KOPT-K1 (cell line): ENCODE measurements around the gene KMO.

Experiments used
- H3K27ac ChIP-seq: fragments of 200-600 bp; sonication (generic); 2 replicates; pipeline ENCODE4 v1.5.1; 2016; ENCODE audit warnings: antibody characterized with exemption, mild to moderate bottlenecking, low read depth, low read length; ENCODE audit not compliant: poor library complexity, severe bottlenecking
- H3K36me3 ChIP-seq: fragments of 200-600 bp; sonication (generic); 2 replicates; pipeline ENCODE4 v1.5.1; 2017; ENCODE audit warnings: antibody characterized with exemption, mild to moderate bottlenecking, low read length, moderate library complexity; ENCODE audit not compliant: insufficient read depth
- H3K9me3 ChIP-seq: fragments of 200-600 bp; sonication (generic); 2 replicates; pipeline ENCODE4 v1.5.1; 2017; ENCODE audit warnings: antibody characterized with exemption, low read length, mild to moderate bottlenecking; ENCODE audit not compliant: insufficient read depth, poor library complexity, severe bottlenecking

The KMO gene

DNA sequence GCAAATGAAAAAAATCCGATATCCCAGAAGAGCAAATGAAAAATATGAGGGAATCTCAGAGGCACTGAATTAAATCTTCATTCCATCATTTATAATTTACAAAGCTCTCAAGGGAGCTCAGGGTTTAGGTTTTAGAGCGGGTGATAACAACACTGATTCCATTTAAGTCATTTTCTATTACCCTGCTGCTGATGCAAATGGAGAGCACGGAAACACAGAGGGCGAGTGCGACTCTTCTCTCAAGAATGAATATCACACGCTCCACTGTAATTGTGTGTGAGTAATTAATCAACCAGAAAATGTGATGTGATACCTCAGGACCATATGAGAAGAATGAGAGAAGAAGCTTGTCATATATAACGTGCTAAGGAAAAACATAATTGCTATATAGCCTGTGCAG, 85.2 kb downstream of the KMO start:
- no peaks in the 10 kb centered on the region for H3K36me3 ChIP-seq
- H3K9me3 ChIP-seq: no peaks in the 10 kb centered on the region
- H3K27ac ChIP-seq: no peak overlapping the region

- no peak overlapping the region for H3K27ac ChIP-seq
- peaks cover 8% of the 10 kb centered on the region for H3K36me3 ChIP-seq
- H3K9me3 ChIP-seq: no peaks in the 10 kb centered on the region
Observed at GRCh38 chr1:241622669-241623068, 90.5 kb downstream of the KMO start.

DNA sequence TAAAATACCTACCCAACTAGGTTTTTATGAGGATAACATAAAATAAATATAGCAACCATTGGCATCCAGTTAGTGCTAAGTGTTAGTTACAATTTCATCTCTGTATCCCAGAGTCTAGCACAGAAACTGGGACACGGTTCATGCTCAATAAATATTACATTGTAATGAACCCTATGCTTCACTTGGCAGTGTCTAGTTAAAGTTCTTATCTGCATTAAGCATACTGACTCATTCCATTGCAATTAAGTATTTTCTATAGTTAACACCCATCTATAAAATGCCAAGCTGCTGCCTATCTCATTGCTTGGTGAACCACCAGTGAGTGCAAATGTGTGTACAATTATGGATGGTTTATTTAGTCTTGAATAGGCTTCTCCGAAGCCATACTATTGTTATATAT, 92.8 kb downstream of the KMO start:
- no peaks in the 10 kb centered on the region for H3K9me3 ChIP-seq
- no peak overlapping the region for H3K27ac ChIP-seq

GRCh38 chr1:241627453-241628259, 95.5 kb downstream of the KMO start:
- peak overlapping the region; percentile 13 for H3K27ac ChIP-seq
- H3K9me3 ChIP-seq: no peaks in the 10 kb centered on the region
- H3K36me3 ChIP-seq: peaks cover 28% of the 10 kb centered on the region

More for the DNA sequence above, 92.8 kb downstream of the KMO start:
- H3K36me3 ChIP-seq: peaks cover 14% of the 10 kb centered on the region

DNA sequence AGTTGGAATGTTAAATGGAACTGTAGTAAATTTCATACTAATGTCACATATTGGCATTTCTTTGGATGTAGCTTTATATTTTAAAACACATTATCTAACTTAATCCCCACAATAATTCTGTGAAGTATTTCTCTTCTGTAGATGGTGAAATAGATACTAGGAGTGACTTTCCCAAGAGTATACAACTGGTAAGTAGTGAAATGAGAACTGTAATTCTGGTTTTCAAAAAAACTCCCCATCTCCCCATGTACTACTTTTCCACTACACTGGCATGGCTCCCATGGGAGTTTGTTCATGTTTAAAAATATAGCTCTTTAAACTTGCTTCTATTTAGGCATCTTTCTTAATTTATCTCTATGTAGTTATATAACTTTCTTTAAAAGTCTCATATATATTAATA, 97.8 kb downstream of the KMO start:
- H3K36me3 ChIP-seq: peaks cover 47% of the 10 kb centered on the region

GRCh38 chr1:241630476-241630875, 98.3 kb downstream of the KMO start:
- H3K9me3 ChIP-seq: no peaks in the 10 kb centered on the region
- no peak overlapping the region for H3K27ac ChIP-seq
- H3K36me3 ChIP-seq: peaks cover 51% of the 10 kb centered on the region

More for the DNA sequence above, 97.8 kb downstream of the KMO start:
- no peak overlapping the region for H3K27ac ChIP-seq
- H3K9me3 ChIP-seq: no peaks in the 10 kb centered on the region

DNA sequence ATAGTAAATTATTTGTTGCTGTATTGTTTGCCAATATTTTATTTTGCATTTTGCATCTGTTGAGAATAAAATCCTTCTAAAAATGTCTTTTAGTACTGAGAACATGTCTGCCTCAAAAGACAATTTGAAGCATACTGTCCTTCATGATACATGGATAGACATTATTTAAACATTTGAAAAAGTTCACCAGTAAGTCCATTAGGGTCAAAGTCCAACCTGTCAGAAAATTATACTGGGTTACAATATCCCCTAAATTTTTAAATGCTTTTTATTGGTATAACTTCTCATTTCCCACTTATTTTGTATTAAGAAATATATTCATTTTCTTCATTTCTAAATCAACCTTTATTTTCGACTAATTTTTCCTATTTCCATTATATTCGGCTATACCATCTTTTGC, 98.7 kb downstream of the KMO start:
- Histone ChIP-seq H3K27ac (no peak overlapping the region), H3K9me3 (no peaks in the 10 kb centered on the region), H3K36me3 (peaks cover 50% of the 10 kb centered on the region)

DNA sequence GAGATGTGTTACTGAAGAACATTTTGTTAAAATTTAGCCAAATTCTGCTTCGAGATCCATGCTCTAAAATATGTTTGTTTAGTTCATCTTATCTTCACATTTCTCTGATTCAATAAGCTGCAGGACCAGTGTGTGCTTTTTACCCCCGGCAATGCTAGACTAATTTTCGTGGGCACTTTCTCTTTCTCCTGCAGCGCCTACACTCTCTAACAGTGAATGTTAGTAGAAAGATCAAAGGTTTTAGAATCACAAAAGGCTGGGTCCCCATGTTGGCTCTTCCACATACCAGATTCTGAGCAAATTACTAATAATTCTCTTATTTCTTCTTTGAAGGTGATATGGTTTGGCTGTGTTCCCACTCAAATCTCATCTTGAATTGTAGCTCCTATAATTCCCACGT, 99.5 kb downstream of the KMO start:
- Histone ChIP-seq H3K36me3 (peaks cover 50% of the 10 kb centered on the region), H3K27ac (no peak overlapping the region), H3K9me3 (no peaks in the 10 kb centered on the region)

GRCh38 chr1:241632987-241633386, 100.8 kb downstream of the KMO start:
- no peaks in the 10 kb centered on the region for H3K9me3 ChIP-seq
- H3K27ac ChIP-seq: no peak overlapping the region
- peaks cover 48% of the 10 kb centered on the region for H3K36me3 ChIP-seq

DNA sequence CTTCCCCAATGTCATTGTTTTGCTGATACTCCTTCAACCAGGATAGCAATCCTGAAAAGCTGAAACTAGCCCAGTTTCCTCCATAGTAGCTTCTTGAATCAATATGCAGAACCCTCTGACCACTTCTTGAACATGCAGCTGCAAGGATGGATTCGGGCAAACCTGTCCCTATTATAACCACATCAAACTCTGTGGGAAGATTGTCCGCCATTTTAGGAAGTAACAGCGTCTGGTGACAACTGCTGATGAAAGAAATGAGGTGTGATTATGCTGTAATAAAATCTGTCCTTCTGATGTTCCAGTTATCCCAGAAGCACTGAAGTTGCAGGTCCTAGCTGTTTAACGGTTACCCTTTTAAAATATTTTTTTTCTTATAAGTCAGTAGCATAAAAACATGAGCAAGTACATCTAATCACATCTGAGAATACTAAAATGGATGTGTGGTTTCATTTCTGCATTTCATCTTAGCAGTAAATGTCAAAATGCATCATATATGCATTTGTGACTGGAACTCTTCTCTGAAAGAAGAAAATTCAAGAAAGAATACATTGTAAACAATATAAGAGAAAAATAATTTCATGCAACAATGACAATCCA, 103.5 kb downstream of the KMO start:
- no peaks in the 10 kb centered on the region for H3K9me3 ChIP-seq
- peaks cover 43% of the 10 kb centered on the region for H3K36me3 ChIP-seq
- H3K27ac ChIP-seq: peak overlapping the region; percentile 2

DNA sequence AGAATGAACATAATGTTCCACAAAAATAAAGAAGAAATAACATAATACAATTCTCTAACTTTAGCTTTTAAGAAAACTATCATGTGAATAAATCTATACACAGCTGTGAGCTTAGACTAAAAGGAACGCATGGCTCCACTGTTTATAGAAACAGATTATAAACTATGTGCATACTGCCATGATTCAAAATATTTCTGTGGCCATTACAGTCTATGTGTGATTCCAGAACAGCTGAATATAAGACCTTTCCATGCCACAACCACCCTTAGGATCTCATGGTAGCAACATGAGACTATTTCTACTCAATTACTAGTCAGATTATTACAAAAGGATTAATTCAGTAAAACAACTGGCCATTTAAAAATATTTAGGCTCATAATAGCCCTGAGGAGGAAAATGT, 104.1 kb downstream of the KMO start:
- Histone ChIP-seq H3K9me3 (no peaks in the 10 kb centered on the region), H3K27ac (peak overlapping the region; percentile 2), H3K36me3 (peaks cover 43% of the 10 kb centered on the region)

- Histone ChIP-seq H3K27ac (no peak overlapping the region), H3K36me3 (peaks cover 35% of the 10 kb centered on the region), H3K9me3 (no peaks in the 10 kb centered on the region)
Observed at GRCh38 chr1:241637046-241637590, 104.9 kb downstream of the KMO start.

DNA sequence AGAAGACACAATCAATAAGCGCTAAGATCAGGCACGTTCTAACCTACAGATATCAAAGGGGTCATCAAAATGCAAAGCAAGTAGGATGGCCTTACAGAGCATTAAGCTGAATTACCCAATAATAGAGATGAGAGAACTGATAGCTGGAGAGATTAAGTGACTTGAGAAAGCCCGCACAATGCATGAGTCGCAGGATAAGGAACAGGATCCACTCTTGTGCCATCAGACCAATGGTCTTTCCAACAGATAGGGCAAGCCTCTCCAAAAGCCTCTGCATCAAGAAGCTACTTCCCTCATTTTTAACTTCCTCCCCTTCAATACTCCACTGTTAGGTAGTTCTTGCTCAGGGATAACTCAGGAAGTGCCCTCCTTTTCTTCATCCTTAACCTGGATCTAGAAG, 105.4 kb downstream of the KMO start:
- Histone ChIP-seq H3K9me3 (no peaks in the 10 kb centered on the region), H3K36me3 (peaks cover 30% of the 10 kb centered on the region), H3K27ac (no peak overlapping the region)

DNA sequence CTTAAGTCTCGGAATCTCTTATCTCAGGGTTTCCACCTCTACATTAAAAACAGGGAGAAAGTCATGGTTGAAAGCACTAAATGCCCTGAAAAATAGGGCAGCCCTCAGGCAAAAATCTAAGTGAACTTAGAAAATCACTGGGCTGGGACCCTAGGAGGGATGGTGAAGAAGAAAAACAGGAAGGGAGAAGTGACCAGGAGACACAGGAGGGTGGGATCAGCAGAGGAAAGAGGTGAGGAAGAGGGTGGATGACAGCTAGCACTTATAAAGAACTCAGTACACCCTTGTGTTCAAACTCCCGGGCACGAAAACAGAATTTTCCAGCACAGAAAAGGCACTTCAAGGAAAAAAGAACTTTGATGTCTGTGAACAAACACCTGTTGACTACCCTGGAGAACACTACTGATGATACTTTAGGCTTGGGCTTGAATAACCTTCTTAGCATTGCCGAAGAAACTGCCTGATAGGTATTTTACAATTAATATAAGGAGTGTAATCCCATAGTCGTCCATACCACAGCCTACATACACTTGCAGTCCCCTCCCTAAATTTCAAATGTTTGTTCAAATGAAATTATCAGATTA, 106.0 kb downstream of the KMO start:
- Histone ChIP-seq H3K9me3 (no peaks in the 10 kb centered on the region), H3K27ac (peak overlapping the region; percentile 1), H3K36me3 (peaks cover 24% of the 10 kb centered on the region)

DNA sequence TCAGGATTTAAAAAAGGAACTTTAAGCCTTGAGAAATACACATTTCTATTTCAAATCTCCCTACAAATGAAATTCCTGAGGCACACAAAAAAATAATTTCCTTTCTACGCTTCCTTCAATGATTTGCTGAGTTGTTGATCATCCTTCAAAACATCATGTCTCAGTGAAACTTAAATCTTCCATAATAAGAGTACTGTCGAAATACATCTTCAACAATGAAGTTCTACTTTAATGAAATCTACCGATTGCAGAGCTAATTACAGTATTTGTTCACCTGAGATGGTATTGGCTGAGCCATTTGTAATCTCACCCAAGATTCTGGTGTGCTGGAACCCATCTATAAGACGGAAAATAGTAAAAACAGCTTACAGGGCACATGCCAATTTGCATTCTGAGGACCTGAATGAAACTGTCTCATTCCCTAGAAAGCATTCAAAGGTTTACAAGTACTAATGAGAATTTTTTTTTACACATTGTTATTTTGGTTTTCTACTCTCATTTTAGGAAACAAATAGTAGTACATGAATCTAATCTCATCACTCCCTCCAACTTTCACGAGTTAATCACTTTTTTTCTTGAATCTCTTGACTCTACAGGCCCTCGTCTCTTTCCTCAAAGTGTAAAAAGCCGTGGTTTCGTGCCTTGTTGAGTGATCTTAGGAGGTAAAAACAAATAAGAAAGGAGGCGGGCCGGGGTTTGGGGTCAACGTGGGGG, 106.9 kb downstream of the KMO start:
- Histone ChIP-seq H3K27ac (peak overlapping the region; percentile 91), H3K9me3 (no peaks in the 10 kb centered on the region), H3K36me3 (peaks cover 16% of the 10 kb centered on the region)
